Pons (tissue), 1 donor: Measurements from ENCODE around the gene PIK3R1.

Source experiments
- DNase-seq: peaks from one replicate; pipeline ENCODE4 v3.0.0-alpha.2; 2016; ENCODE audit warnings: low spot score

PIK3R1 gene

GRCh38 chr5:68270399-68270975, 54.9 kb downstream of the PIK3R1 start:
- no peak for DNase-seq

DNA sequence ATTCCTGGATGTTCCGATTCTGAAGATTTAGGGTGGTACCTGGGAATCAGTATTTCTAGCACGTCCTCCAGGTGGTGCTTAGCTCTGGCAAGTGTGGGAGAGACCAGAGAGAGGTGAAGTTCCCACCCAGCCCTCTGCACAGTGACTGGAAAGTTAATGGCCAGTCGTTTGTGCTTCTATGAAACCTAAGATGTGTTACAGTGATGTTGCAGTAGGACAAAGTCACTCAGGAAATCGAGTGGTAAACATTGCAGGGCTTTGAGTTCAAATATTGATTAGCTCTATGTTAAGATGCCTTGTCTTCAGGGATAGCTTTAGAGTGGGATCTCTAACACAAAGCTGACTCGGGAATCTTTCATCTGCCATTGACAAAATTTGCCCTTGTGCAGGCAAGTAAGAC, 55.6 kb downstream of the PIK3R1 start:
- no peak for DNase-seq

GRCh38 chr5:68272289-68272688, 56.7 kb downstream of the PIK3R1 start:
- no peak for DNase-seq

DNA sequence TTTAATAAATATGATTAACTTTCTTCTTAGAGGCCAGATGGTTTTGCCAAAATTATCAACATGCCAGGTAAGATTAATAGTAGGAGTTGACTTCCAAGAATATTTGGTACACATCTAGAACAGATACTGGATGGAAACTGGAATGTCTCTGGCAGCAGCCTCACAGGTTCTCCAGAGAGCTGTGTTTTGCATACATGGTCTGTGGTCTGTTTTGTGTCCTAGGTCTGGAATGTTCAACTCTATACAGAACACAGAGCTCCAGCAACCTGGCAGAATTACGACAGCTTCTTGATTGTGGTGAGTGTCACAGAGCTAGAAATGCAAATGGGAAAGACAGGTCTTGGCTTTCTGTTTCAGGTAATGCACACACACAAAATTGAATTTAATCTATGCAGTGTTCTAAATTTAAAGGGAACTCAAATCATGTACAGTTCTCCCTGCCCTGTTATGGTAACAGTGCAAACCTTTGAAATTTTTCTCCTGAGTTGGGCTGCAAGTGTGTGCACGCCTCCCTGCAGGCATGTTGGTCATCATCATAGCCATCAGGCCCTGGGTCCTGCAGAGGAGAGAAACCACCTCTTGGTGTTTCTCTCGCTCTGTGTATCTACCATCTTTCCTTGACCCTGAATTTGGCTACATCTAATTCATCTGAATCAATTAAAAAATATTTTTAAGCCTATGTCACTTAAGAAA, 58.3 kb downstream of the PIK3R1 start:
- no peak for DNase-seq

GRCh38 chr5:68274847-68275651, 59.5 kb downstream of the PIK3R1 start:
- no peak for DNase-seq

DNA sequence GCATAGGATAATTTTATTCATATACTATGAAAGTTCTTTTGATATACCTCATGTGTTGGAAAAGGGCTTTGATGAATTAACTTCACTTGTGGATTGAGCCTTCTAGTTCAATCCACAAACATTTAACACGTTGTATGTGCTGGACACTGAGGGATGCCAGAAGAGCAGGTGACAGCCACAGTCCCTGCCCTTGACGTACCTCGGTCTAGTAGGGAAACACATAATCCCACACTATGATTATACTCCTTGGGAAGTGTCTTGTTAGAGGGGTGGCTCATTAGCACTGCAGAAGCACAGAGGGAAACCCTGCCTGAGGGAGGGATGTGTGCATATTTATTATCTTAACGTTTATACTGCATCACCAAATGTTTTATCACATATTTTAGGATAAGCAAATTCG, 61.2 kb downstream of the PIK3R1 start:
- DNase-seq, result no peak

- no peak for DNase-seq
Observed at GRCh38 chr5:68277431-68277830, 61.9 kb downstream of the PIK3R1 start.

- no peak for DNase-seq
Observed at GRCh38 chr5:68279984-68280383, 64.4 kb downstream of the PIK3R1 start.

DNA sequence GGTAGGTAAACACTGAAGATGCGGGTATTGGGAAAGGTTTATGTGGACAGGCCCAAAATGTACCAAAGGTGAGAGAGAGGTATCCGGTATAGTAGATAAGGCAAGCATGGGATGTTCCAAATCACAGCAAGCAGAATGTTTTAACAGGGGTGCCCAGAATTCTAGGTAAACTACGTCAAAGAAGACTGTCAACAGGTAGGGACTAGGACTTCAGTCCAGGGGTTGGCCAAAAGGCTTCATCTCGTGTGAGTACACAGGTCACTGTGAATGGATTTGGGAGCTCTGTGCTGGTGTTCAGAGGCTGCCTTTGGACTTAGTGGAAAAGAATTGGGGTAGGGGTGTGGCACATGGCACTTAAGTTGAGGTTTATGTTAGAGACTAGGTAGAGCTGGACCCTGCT, 66.4 kb downstream of the PIK3R1 start:
- no peak for DNase-seq

DNA sequence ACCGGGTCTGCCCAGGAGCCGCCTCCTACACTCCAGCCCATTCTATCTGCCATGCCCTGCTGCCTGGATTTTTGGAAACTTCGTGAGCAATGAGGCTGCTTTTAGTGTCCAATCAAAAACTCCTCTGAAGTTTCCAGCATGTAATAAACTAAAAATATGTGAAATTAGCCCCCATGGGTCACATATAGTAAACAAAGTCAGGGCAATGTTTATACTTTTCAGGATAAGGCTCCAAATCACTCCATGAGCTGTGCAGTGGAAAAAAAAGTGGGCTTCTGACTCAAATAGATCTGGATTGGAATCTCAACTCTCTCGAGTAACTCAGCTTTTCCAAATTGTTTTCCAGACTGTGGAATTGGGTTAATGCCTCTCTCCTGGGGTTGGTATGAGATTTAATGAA, 68.2 kb downstream of the PIK3R1 start:
- DNase-seq, result no peak

- no peak for DNase-seq
Observed at GRCh38 chr5:68285075-68285840, 69.7 kb downstream of the PIK3R1 start.

DNA sequence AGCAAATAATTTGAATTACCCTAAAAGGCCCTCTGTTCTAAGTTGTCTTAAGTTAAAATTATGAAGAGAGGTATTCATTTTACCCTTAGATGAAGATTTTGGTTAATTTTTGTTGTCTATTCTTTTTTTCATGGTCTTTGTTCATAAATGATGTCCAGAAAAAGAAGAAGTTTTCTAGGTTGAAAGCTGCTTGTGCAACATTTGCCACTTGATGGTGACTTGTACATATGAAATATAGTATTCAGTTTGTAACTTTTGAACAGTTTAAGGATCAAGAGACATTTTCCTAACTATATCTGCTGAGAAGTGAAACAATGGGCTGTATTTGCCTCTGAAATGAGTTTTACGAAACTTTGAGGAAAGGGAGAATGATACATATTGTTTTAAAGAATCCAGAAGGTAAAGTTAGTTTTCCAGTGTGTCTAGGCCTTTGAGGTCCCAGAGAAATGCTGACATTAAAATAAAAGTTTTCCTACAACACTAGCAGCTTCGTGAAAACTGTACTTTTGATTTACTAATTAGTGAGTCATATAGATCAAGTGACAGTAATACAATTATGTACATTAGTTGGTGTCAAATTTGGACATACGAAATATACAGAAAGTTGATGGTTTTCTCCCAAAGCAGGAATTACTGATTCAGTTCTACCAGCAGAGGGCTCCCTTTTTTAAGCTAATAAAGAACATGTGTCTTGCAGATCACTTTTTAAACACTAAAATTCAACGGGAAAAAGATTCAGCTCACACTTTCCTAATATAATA, 70.5 kb downstream of the PIK3R1 start:
- peak; percentile 94 for DNase-seq

DNA sequence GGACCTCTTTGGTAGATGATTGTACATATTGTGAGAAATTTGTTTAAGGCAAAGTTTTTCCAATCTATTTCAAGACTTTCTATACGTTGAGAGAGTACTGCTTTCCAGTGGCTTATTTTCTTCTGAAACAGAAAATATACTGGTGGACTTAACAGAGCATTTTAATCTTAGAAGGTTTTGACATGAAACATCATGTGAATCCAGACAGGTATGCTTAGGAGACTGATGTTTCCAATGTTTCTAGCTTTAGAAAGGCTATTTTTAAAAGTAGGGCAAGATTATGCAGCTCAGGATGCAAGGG, 71.0 kb downstream of the PIK3R1 start:
- DNase-seq, result no peak

DNA sequence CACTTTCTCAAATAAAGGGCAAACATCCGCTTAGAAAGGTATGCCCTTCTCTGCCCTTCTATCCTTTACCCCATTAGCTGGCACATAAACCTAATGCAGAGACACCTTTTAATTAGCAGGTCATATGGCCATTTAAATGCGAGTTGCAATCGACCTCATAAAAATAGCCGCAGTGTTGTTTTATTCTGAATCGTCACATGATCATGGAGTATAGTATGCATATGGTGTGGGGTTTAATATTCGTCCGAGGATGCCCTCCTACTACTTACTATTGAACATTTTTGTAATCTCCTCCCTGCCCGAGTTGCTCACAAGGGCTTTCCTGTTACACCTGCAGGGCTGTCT, 72.0 kb downstream of the PIK3R1 start:
- no peak for DNase-seq

DNA sequence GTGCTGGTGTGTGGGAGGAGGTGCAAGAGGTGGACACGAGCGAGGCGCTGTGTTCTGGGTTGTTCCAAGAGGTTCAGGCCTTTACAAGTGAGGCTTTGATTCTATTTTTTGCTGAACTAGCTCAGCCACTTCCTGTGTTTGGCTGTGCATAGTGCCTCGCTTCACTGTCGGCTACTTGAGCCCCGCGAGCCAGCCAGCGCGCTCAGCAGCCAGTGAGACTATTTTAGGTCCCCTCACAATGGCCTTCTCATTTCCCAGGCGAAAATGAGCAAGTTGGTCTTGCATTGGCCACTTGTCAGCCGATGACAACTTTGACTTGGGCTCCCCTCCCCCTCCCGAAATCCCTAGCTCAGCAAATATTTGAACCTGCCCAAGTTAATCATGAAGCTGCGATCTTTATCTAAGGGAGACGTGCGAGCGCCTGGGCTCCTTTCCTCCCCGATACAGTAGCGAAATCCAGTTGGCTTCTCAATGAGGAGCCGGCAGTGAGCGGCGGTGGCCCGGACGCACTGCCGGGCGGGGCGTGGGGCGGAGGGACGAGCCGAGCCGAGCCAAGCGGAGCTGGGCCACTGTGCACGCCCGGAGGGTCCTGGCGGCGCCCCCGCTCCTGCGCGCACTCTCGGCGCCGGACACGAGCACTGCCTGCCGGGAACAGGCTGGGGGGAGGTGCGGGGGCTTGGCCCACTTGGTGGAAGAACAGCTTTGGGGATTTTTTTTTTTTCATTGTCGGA, 72.6 kb downstream of the PIK3R1 start:
- peak; percentile 96 for DNase-seq

DNA sequence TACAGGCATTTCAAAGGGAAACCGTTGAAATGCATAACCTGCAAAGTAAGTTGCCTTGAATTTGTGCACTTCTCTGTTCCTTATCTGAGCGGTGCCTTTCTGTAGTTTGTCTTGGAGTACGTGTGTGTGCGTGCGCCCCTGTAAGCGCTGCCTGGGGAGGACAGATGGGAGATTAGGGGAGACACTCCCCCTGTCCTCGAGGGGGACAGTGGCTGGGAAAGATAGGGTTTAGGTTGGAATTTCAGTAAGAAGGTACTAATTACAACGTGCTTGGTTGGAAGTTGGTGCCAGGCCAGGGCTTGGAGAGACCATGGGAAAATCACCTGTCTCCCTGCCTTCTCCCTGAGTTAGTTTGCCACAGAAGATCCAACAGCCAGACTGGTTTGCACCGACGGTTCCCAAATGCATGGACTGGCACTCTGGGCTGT, 73.2 kb downstream of the PIK3R1 start:
- peak; percentile 54 for DNase-seq

DNA sequence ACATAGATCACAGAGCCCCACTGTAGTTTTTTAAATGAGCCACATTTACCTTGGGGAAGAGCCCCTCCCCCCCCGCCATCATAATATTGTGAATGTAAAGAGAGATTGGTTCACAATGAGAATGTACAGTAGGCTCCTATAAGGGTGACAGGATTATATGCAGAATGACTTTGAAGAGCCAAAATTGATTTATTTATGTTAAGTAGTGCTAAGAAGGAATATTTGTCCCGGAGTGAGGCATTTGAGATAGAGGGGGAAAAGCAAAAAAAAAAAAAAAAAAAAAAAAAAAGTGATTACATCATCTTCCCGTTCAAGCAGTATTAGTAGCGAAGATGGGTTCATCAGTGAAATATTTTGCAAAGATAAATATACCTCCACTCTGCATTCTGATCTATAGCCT, 73.9 kb downstream of the PIK3R1 start:
- no peak for DNase-seq

GRCh38 chr5:68290260-68290674, 74.7 kb downstream of the PIK3R1 start:
- DNase-seq, result peak; percentile 85

- peak; percentile 53 for DNase-seq
Observed at GRCh38 chr5:68290847-68291246, 75.3 kb downstream of the PIK3R1 start.

- DNase-seq, result peak; percentile 26
Observed at GRCh38 chr5:68292316-68292715, 76.8 kb downstream of the PIK3R1 start.

GRCh38 chr5:68295772-68296171, 80.2 kb downstream of the PIK3R1 start:
- DNase-seq, result no peak
